ENCODE results near the gene ZNF850. TPM values are rescaled to one million over a fixed set of nuclear protein-coding genes. Genes with fewer than 3 reads are reported as not detected.

ZNF850 gene
- total and polyA plus RNA-seq, 9 of the 15 experiments (the other 6 are each of a cell fraction or from before 2014, with no cell fraction given) = 1.2 to 13.0 (median 5.9) TPM

DNA sequence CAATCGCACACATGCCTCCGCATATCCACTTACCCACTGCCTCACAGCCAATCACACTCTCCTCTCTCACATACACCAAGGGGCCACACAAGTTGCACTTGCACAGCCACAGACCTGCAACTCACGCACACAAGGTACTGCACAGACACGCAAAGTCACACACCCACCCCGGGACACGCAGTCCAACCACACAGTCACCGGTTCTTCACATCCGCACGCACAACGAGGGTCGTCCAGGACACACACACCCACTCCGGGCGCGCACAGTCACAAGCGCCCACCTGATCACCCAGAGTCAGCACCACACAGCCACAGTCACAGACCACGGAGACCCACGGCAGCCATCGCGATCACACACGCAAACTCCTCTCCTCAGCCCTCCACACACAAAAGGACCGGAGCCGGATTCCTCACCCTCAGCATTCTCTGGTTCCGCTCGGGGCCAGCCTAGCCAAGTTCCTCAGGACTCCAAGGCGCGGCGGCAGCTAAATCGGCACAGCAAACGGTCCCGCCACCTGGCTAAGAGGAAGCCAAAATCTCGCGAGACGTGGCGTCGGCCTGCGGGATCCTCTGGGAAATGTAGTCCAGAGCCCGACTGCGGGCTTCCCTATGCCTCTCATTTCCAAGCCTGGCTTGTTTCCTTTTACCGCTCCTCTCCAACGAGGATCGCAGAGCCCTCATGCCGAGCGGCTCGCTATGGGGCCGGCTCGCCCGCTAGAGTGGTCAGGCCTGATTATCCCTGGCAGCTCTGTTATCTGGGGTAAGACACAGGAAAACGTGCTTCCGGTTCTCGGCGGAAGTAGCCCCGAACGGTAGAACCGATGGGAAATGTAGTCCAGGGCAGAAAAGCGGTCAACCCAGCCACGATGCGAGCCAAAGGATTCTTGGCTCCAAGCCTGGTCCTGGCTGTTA lies at the start of gene ZNF850 (continued):
- no peak for TF ChIP-seq MTA1 (IDR thresholded peaks at IDR 0.05; ENCODE audit: borderline replicate concordance)
- no peak for TF ChIP-seq HDGF (IDR thresholded peaks at IDR 0.05)
- TF ChIP-seq TFAM (CRISPR knock-in tag; conservative IDR thresholded peaks at IDR 0.05) = no peak
- TF ChIP-seq MAZ (CRISPR knock-in tag; conservative IDR thresholded peaks at IDR 0.05 in 1 of 2, IDR thresholded peaks at IDR 0.05 in 1 of 2) = 0 out of 4 replicates have a peak, but pooled peaks of 1 of the 2 experiments have one; percentile 36
- peak in 1 of 2 experiments; percentile 72; a peak in 2 of 4 replicates for TF ChIP-seq HDAC1 (IDR thresholded peaks at IDR 0.05)
- peak; percentile 76 for TF ChIP-seq POLR2B (IDR thresholded peaks at IDR 0.05; ENCODE audit: low read depth, partially characterized antibody)
- TF ChIP-seq, protein P1, sequence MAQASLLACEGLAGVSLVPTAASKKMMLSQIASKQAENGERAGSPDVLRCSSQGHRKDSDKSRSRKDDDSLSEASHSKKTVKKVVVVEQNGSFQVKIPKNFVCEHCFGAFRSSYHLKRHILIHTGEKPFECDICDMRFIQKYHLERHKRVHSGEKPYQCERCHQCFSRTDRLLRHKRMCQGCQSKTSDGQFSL (CRISPR knock-in tag; IDR thresholded peaks at IDR 0.05) = no peak
- TF ChIP-seq, protein P1 (tag; IDR thresholded peaks at IDR 0.05) = no peak
- no peak for TF ChIP-seq HNRNPK (IDR thresholded peaks at IDR 0.05; ENCODE audit: low read depth, low read length, poor library complexity, severe bottlenecking)
- TF ChIP-seq POLR2G (IDR thresholded peaks at IDR 0.05; ENCODE audit: low read depth, low read length) = peak; percentile 91
- TF ChIP-seq, protein P2, sequence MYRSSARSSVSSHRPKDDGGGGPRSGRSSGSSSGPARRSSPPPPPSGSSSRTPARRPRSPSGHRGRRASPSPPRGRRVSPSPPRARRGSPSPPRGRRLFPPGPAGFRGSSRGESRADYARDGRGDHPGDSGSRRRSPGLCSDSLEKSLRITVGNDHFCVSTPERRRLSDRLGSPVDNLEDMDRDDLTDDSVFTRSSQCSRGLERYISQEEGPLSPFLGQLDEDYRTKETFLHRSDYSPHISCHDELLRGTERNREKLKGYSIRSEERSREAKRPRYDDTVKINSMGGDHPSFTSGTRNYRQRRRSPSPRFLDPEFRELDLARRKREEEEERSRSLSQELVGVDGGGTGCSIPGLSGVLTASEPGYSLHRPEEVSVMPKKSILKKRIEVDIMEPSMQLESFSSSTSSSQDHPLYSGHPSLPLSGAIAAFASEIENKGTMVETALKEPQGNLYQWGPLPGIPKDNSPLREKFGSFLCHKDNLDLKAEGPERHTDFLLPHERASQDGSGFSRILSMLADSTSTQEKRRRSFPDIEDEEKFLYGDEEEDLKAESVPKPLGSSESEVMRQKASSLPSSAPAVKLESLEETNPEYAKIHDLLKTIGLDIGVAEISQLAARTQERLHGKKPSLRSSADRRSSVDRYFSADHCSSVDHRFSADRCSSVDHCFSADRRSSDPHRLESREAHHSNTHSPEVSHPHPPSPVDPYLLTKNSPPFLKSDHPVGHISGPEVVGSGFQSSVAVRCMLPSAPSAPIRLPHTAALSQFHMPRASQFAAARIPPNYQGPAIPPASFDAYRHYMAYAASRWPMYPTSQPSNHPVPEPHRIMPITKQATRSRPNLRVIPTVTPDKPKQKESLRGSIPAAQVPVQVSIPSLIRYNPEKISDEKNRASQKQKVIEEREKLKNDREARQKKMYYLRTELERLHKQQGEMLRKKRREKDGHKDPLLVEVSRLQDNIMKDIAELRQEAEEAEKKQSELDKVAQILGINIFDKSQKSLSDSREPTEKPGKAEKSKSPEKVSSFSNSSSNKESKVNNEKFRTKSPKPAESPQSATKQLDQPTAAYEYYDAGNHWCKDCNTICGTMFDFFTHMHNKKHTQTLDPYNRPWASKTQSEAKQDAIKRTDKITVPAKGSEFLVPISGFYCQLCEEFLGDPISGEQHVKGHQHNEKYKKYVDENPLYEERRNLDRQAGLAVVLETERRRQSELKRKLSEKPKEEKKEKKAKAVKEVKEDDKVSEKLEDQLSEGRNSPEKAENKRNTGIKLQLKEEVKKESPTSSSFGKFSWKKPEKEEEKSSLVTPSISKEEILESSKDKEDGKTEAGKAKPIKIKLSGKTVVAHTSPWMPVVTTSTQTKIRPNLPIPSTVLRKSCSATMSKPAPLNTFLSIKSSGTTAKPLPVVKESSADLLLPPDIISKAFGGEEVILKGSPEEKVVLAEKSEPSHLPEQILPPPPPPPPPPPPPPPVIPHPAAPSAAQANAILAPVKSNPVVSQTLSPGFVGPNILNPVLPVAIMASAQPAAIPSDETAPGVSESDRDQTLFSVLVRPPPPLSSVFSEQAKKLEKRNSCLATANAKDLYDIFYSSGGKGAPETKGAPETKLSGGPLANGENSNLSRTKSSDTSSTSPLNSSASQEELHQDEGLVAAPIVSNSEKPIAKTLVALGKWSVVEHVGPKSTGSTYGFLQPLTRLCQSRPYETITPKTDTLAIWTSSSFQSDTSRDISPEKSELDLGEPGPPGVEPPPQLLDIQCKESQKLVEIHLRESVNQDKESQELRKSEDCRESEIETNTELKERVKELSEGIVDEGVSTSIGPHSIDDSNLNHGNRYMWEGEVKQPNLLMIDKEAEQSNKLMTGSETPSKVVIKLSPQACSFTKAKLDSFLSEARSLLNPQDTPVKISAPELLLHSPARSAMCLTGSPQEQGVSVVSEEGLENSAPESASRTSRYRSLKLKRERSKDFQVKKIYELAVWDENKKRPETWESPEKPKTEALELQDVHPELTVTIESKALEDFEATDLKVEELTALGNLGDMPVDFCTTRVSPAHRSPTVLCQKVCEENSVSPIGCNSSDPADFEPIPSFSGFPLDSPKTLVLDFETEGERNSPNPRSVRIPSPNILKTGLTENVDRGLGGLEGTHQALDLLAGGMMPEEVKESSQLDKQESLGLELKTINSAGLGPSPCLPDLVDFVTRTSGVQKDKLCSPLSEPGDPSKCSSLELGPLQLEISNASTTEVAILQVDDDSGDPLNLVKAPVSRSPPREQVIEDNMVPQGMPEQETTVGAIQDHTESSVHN (IDR thresholded peaks at IDR 0.05; ENCODE audit: borderline replicate concordance in 1 of 2, low read depth in 1 of 2) = no peak
- TF ChIP-seq ZNF41 (CRISPR knock-in tag; conservative IDR thresholded peaks at IDR 0.05) = no peak
- TF ChIP-seq, protein P3, sequence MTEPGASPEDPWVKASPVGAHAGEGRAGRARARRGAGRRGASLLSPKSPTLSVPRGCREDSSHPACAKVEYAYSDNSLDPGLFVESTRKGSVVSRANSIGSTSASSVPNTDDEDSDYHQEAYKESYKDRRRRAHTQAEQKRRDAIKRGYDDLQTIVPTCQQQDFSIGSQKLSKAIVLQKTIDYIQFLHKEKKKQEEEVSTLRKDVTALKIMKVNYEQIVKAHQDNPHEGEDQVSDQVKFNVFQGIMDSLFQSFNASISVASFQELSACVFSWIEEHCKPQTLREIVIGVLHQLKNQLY (CRISPR knock-in tag; conservative IDR thresholded peaks at IDR 0.05) = no peak
- no peak for TF ChIP-seq ARID2 (IDR thresholded peaks at IDR 0.05)
- TF ChIP-seq ZFP1 (CRISPR knock-in tag; IDR thresholded peaks at IDR 0.05) = no peak
- TF ChIP-seq SNRNP70 (optimal IDR thresholded peaks at IDR 0.05; ENCODE audit: low read depth, low read length) = no peak
- TF ChIP-seq ZNF830 (CRISPR knock-in tag; IDR thresholded peaks at IDR 0.05) = no peak
- no peak for TF ChIP-seq RUNX1 (IDR thresholded peaks at IDR 0.05; ENCODE audit: low read depth)

Measured in K562 (cell line).